ENCODE data around the gene ARID5B.
A peak's percentile ranks its signal among the peaks of the same experiment; 100 is the strongest.

Gene ARID5B

GRCh38 chr10:61992059-61992460, 90.6 kb downstream of the ARID5B start:
- Histone ChIP-seq H3K27ac (peak overlapping the region; percentile 52), H3K4me3 (ENCODE audit: low read depth, low read length) (no peak overlapping the region), H3K9ac (no peak overlapping the region), H3K4me1 (no peaks in the 10 kb centered on the region), H3K4me2 (ENCODE audit: low read length) (no peak overlapping the region), H3K9me3 (ENCODE audit: control insufficient read depth, low read length) (no peaks in the 10 kb centered on the region), H3K79me2 (no peaks in the 10 kb centered on the region), H2AFZ (no peak overlapping the region), H3K27me3 (ENCODE audit: control insufficient read depth, insufficient read depth, low read length) (no peaks in the 10 kb centered on the region), H3K36me3 (ENCODE audit: control insufficient read depth, insufficient read depth, low read length) (no peaks in the 10 kb centered on the region)
- TF ChIP-seq CTCF (IDR thresholded peaks at IDR 0.05) = no peak

- H3K27ac ChIP-seq = peak overlapping the region; percentile 52
- H3K4me1 ChIP-seq = no peaks in the 10 kb centered on the region
- no peaks in the 10 kb centered on the region for H3K9me3 ChIP-seq (ENCODE audit: control insufficient read depth, low read length)
- no peak overlapping the region for H2AFZ ChIP-seq
- H3K4me3 ChIP-seq (ENCODE audit: low read depth, low read length) = no peak overlapping the region
- TF ChIP-seq CTCF (IDR thresholded peaks at IDR 0.05) = no peak
- H3K27me3 ChIP-seq (ENCODE audit: control insufficient read depth, insufficient read depth, low read length) = no peaks in the 10 kb centered on the region
- H3K9ac ChIP-seq = no peak overlapping the region
- no peaks in the 10 kb centered on the region for H3K36me3 ChIP-seq (ENCODE audit: control insufficient read depth, insufficient read depth, low read length)
- H3K4me2 ChIP-seq (ENCODE audit: low read length) = peak overlapping the region; percentile 34
- no peaks in the 10 kb centered on the region for H3K79me2 ChIP-seq
Observed at GRCh38 chr10:61992671-61993668, 91.5 kb downstream of the ARID5B start.

GRCh38 chr10:61993711-61994401, 92.4 kb downstream of the ARID5B start:
- no peak overlapping the region for H3K9ac ChIP-seq
- no peaks in the 10 kb centered on the region for H3K36me3 ChIP-seq (ENCODE audit: control insufficient read depth, insufficient read depth, low read length)
- H3K27ac ChIP-seq = peak overlapping the region; percentile 50
- no peaks in the 10 kb centered on the region for H3K4me1 ChIP-seq
- no peak overlapping the region for H3K4me3 ChIP-seq (ENCODE audit: low read depth, low read length)
- no peaks in the 10 kb centered on the region for H3K9me3 ChIP-seq (ENCODE audit: control insufficient read depth, low read length)
- no peaks in the 10 kb centered on the region for H3K79me2 ChIP-seq
- TF ChIP-seq CTCF (IDR thresholded peaks at IDR 0.05) = no peak
- H3K4me2 ChIP-seq (ENCODE audit: low read length) = peak overlapping the region; percentile 34
- H2AFZ ChIP-seq = no peak overlapping the region
- no peaks in the 10 kb centered on the region for H3K27me3 ChIP-seq (ENCODE audit: control insufficient read depth, insufficient read depth, low read length)

GRCh38 chr10:61994405-61995219, 93.1 kb downstream of the ARID5B start:
- Histone ChIP-seq H3K27ac (no peak overlapping the region), H2AFZ (no peak overlapping the region), H3K4me1 (no peaks in the 10 kb centered on the region), H3K9ac (no peak overlapping the region), H3K4me3 (ENCODE audit: low read depth, low read length) (no peak overlapping the region), H3K36me3 (ENCODE audit: control insufficient read depth, insufficient read depth, low read length) (no peaks in the 10 kb centered on the region), H3K79me2 (no peaks in the 10 kb centered on the region), H3K4me2 (ENCODE audit: low read length) (no peak overlapping the region), H3K9me3 (ENCODE audit: control insufficient read depth, low read length) (no peaks in the 10 kb centered on the region), H3K27me3 (ENCODE audit: control insufficient read depth, insufficient read depth, low read length) (no peaks in the 10 kb centered on the region)
- TF ChIP-seq CTCF (IDR thresholded peaks at IDR 0.05) = no peak

Data from parathyroid adenoma (tissue), 2 donors.